H9 (cell line): ENCODE results near the gene SPN. TPM values are rescaled to one million over a fixed set of nuclear protein-coding genes. Genes with fewer than 3 reads are reported as not detected.

Experiments used
- DNase-seq: peaks from one replicate; pipeline ENCODE4 v3.0.0-alpha.2; 2017
- H2AFZ ChIP-seq: one replicate; pipeline ENCODE4 v1.6.1; 2013; ENCODE audit warnings: mild to moderate bottlenecking, low read length, control low read depth, moderate library complexity
- H2AK5ac ChIP-seq: 2 replicates; pipeline ENCODE4 v1.6.1; 2013; ENCODE audit warnings: low read length, control low read depth, mixed read lengths; ENCODE audit not compliant: insufficient read length
- H2BK120ac ChIP-seq: one replicate; pipeline ENCODE4 v1.6.1; 2013; ENCODE audit warnings: low read depth, mild to moderate bottlenecking, low read length, control low read depth, inconsistent platforms; ENCODE audit not compliant: poor library complexity, severe bottlenecking
- H2BK12ac ChIP-seq: 2 replicates; pipeline ENCODE4 v1.6.1; 2013; ENCODE audit warnings: low read length, control low read depth, mixed read lengths, low read depth; ENCODE audit not compliant: insufficient read length
- H2BK15ac ChIP-seq: 2 replicates; pipeline ENCODE4 v1.6.1; 2013; ENCODE audit warnings: low read depth, low read length, control low read depth
- H2BK20ac ChIP-seq: one replicate; pipeline ENCODE4 v1.6.1; 2013; ENCODE audit warnings: low read depth, mild to moderate bottlenecking, low read length, control low read depth, inconsistent platforms; ENCODE audit not compliant: poor library complexity, severe bottlenecking
- H2BK5ac ChIP-seq: 2 replicates; pipeline ENCODE4 v1.6.1; 2013; ENCODE audit warnings: low read length, control low read depth, mixed read lengths; ENCODE audit not compliant: insufficient read length
- H3K14ac ChIP-seq: 2 replicates; pipeline ENCODE4 v1.6.1; 2013; ENCODE audit warnings: low read length, control low read depth; ENCODE audit not compliant: insufficient read depth
- H3K18ac ChIP-seq: 2 replicates; pipeline ENCODE4 v1.6.1; 2013; ENCODE audit warnings: low read depth, mild to moderate bottlenecking, mixed read lengths, low read length, control low read depth; ENCODE audit not compliant: insufficient read length
- H3K23ac ChIP-seq: 2 replicates; pipeline ENCODE4 v1.6.1; 2013; ENCODE audit warnings: low read length, control low read depth, mixed read lengths, low read depth; ENCODE audit not compliant: insufficient read length
- H3K23me2 ChIP-seq: 2 replicates; pipeline ENCODE4 v1.6.1; 2013; ENCODE audit warnings: low read depth, mild to moderate bottlenecking, mixed read lengths, low read length, control low read depth; ENCODE audit not compliant: insufficient read length, poor library complexity, severe bottlenecking
- H3K27ac ChIP-seq: 2 replicates; pipeline ENCODE4 v1.5.1; 2013; ENCODE audit warnings: low read length, control low read depth, mixed read lengths, low read depth; ENCODE audit not compliant: insufficient read length
- H3K27me3 ChIP-seq: 2 replicates; pipeline ENCODE4 v1.6.1; 2013; ENCODE audit warnings: low read length, control low read depth, inconsistent platforms; ENCODE audit not compliant: insufficient read depth
- H3K4ac ChIP-seq: 2 replicates; pipeline ENCODE4 v1.6.1; 2013; ENCODE audit warnings: low read depth, mild to moderate bottlenecking, control low read depth, inconsistent platforms, low read length, moderate library complexity
- H3K4me1 ChIP-seq: 2 replicates; pipeline ENCODE4 v1.6.1; 2013; ENCODE audit warnings: low read length, control low read depth, inconsistent platforms; ENCODE audit not compliant: insufficient read depth
- H3K4me2 ChIP-seq: 2 replicates; pipeline ENCODE4 v1.6.1; 2013; ENCODE audit warnings: low read length, control low read depth, mixed read lengths; ENCODE audit not compliant: insufficient read length, insufficient read depth
- H3K56ac ChIP-seq: 2 replicates; pipeline ENCODE4 v1.6.1; 2013; ENCODE audit warnings: low read depth, mild to moderate bottlenecking, mixed read lengths, low read length, control low read depth; ENCODE audit not compliant: insufficient read length
- H3K79me1 ChIP-seq: 2 replicates; pipeline ENCODE4 v1.6.1; 2013; ENCODE audit warnings: low read depth, mild to moderate bottlenecking, moderate library complexity, low read length, control low read depth, inconsistent platforms; ENCODE audit not compliant: insufficient read depth, poor library complexity, severe bottlenecking
- H3K79me2 ChIP-seq: 2 replicates; pipeline ENCODE4 v1.6.1; 2013; ENCODE audit warnings: low read length, control low read depth, inconsistent platforms; ENCODE audit not compliant: insufficient read depth
- H3K9ac ChIP-seq: 2 replicates; pipeline ENCODE4 v1.6.1; 2013; ENCODE audit warnings: low read length, control low read depth, mixed read lengths; ENCODE audit not compliant: insufficient read length; ENCODE audit errors: extremely low read depth
- H3K9me3 ChIP-seq: one replicate; pipeline ENCODE4 v1.6.1; 2013; ENCODE audit warnings: low read depth, low read length, inconsistent platforms; ENCODE audit not compliant: control insufficient read depth
- H3T11ph ChIP-seq: one replicate; pipeline ENCODE4 v1.6.1; 2013; ENCODE audit warnings: mild to moderate bottlenecking, low read length, control low read depth, inconsistent platforms
- H4K20me1 ChIP-seq: one replicate; pipeline ENCODE4 v1.6.1; 2013; ENCODE audit not compliant: control insufficient read depth, insufficient read length, insufficient read depth
- H4K5ac ChIP-seq: 2 replicates; pipeline ENCODE4 v1.6.1; 2013; ENCODE audit warnings: low read depth, mild to moderate bottlenecking, mixed read lengths, low read length, control low read depth; ENCODE audit not compliant: insufficient read length
- H4K8ac ChIP-seq: replicated peaks from 2 replicates; pipeline ENCODE4 v1.6.1; 2013; ENCODE audit warnings: low read length, control low read depth, mixed read lengths, low read depth; ENCODE audit not compliant: insufficient read length
- H4K91ac ChIP-seq: 2 replicates; pipeline ENCODE4 v1.6.1; 2013; ENCODE audit warnings: low read depth, mild to moderate bottlenecking, moderate library complexity, mixed read lengths, low read length, control low read depth; ENCODE audit not compliant: insufficient read length
- H3K27ac Mint-ChIP-seq, 3 experiments: 2 replicates in 2 of 3; 3 replicates in 1 of 3; pipeline ENCODE4 v1.8.0; 2020 to 2021; ENCODE audit warnings: mixed read lengths in 3 of 3, mild to moderate bottlenecking in 1 of 3, moderate library complexity in 1 of 3
- H3K27me3 Mint-ChIP-seq: 2 replicates; pipeline ENCODE4 v1.8.0; 2021; ENCODE audit warnings: low read depth, mild to moderate bottlenecking, moderate library complexity, mixed read lengths
- H3K36me3 Mint-ChIP-seq, 3 experiments: 2 replicates in 2 of 3; 3 replicates in 1 of 3; pipeline ENCODE4 v1.8.0; 2020 to 2021; ENCODE audit warnings: low read depth in 3 of 3, mixed read lengths in 3 of 3; ENCODE audit not compliant: insufficient read depth in 1 of 3
- H3K4me1 Mint-ChIP-seq, 2 experiments: 2 replicates each; pipeline ENCODE4 v1.8.0; 2020; ENCODE audit warnings: mixed read lengths in 2 of 2
- H3K4me3 Mint-ChIP-seq, 2 experiments: 2 replicates in 1 of 2; 3 replicates in 1 of 2; pipeline ENCODE4 v1.8.0; 2020 to 2021; ENCODE audit warnings: mild to moderate bottlenecking in 2 of 2, mixed read lengths in 2 of 2, moderate library complexity in 1 of 2
- H3K9me3 Mint-ChIP-seq, 2 experiments: 2 replicates in 1 of 2; 3 replicates in 1 of 2; pipeline ENCODE4 v1.8.0; 2020; ENCODE audit warnings: mild to moderate bottlenecking in 2 of 2, mixed read lengths in 2 of 2, moderate library complexity in 1 of 2
- CTCF ChIP-seq: fragments of 200-600 bp; sonication (generic); conservative IDR thresholded peaks from 3 replicates; pipeline ENCODE4 v1.8.0; 2021; ENCODE audit warnings: antibody characterized with exemption, mild to moderate bottlenecking
- WGBS: extraction: QIAGEN DNeasy Blood & Tissue Kit; methylation state at CpG from one replicate; pipeline ENCODE4 v1.1.7; 2013; ENCODE audit warnings: missing lambda C conversion rate, low lambda C conversion rate, mixed read lengths; ENCODE audit not compliant: insufficient read length; ENCODE audit errors: extremely low coverage; 5-methylcytosine and 5-hydroxymethylcytosine counted together
- total RNA-seq: library from RNA; stranded (reverse); gene quantifications from 2 replicates; pipeline ENCODE4 v1.2.1, GENCODE V29; 2021

The SPN gene
- total RNA-seq, 1 experiment from 2014 or later = 0.77 TPM

- H3K36me3 Mint-ChIP-seq = no peaks in the 10 kb centered on the region
- no peak overlapping the region for H4K91ac ChIP-seq
- H3K9ac ChIP-seq = no peak overlapping the region
- no peak overlapping the region for H3T11ph ChIP-seq
- H3K23me2 ChIP-seq = no peaks in the 10 kb centered on the region
- H2BK20ac ChIP-seq = no peak overlapping the region
- no peak overlapping the region for H2AFZ ChIP-seq
- H3K27ac Mint-ChIP-seq = peak overlapping the region in 1 of 3 experiments; percentile 59; a peak in 1 of 7 replicates
- no peak overlapping the region for H3K4ac ChIP-seq
- H3K56ac ChIP-seq = no peak overlapping the region
- H3K9me3 ChIP-seq = no peaks in the 10 kb centered on the region
- TF ChIP-seq CTCF = peak; percentile 36; the same call in 2 of the 3 replicates
- H2BK120ac ChIP-seq = no peak overlapping the region
- no peaks in the 10 kb centered on the region for H4K20me1 ChIP-seq
- H4K8ac ChIP-seq = no peak overlapping the region
- no peaks in the 10 kb centered on the region for H3K79me1 ChIP-seq
- H3K4me1 ChIP-seq = no peaks in the 10 kb centered on the region
- no peak overlapping the region for H2AK5ac ChIP-seq
- H3K27me3 ChIP-seq = no peaks in the 10 kb centered on the region
- H3K9me3 Mint-ChIP-seq = no peaks in the 10 kb centered on the region
- no peaks in the 10 kb centered on the region for H3K79me2 ChIP-seq
- H3K14ac ChIP-seq = no peak overlapping the region
- no peak overlapping the region for H3K4me2 ChIP-seq
- no peaks in the 10 kb centered on the region for H3K27me3 Mint-ChIP-seq
- no peak overlapping the region for H3K4me3 Mint-ChIP-seq
- no peak overlapping the region for H4K5ac ChIP-seq
- no CpG with 5 or more reads among the region's 3 CpGs for WGBS
- H3K4me1 Mint-ChIP-seq = peaks cover 2 to 4% of the 10 kb centered on the region in 2 experiments
- H3K27ac ChIP-seq = no peak overlapping the region
- no peak overlapping the region for H3K23ac ChIP-seq
- H2BK15ac ChIP-seq = no peak overlapping the region
- no peak for DNase-seq
- no peak overlapping the region for H3K18ac ChIP-seq
- no peak overlapping the region for H2BK5ac ChIP-seq
- H2BK12ac ChIP-seq = no peak overlapping the region
These were observed 21.5 kb upstream of the SPN start for GRCh38 chr16:29641561-29641960.
